Prostate gland (tissue), 2 donors: ENCODE results near the gene CACNA1I.

Experiments
- CTCF ChIP-seq, 4 experiments: fragments of 200-600 bp in 2 of 4; fragments of 450-650 bp in 2 of 4; sonication (generic) in 2 of 4; IDR thresholded peaks; 1 replicate in 3 of 4; 2 replicates in 1 of 4; pipeline ENCODE4 v1.5.1; 2016 to 2019; ENCODE audit warnings: antibody characterized with exemption in 4 of 4, mild to moderate bottlenecking in 2 of 4, moderate library complexity in 2 of 4
- POLR2A ChIP-seq: fragments of 450-650 bp; IDR thresholded peaks from one replicate; pipeline ENCODE4 v1.6.1; 2016; ENCODE audit warnings: antibody characterized with exemption, mild to moderate bottlenecking
- POLR2AphosphoS5 ChIP-seq: sonication (generic); formaldehyde crosslinking; IDR thresholded peaks from one replicate; pipeline ENCODE4 v1.6.1; 2017; ENCODE audit warnings: antibody characterized with exemption

- TF ChIP-seq CTCF (IDR thresholded peaks at IDR 0.05) (no peak), POLR2AphosphoS5 (no peak), POLR2A (no peak)
Observed at GRCh38 chr22:39703928-39704639, 133.5 kb downstream of the CACNA1I start.
